Heart right ventricle (tissue), 16 donors: ENCODE data around the gene LAG3. TPM values are rescaled to one million over a fixed set of nuclear protein-coding genes. Genes with fewer than 3 reads are reported as not detected.
A peak's percentile ranks its signal among the peaks of the same experiment; 100 is the strongest.

Experiments
- ATAC-seq, 8 donors: fragments of 200-7000 bp; cut with Tn5 transposase; one replicate each; pipeline ENCODE4 v1.9.1; 2020; ENCODE audit warnings: mild to moderate bottlenecking in 8 of 8, moderate library complexity in 8 of 8, moderate number of reproducible peaks in 1 of 8
- DNase-seq, 2 donors: peaks; one replicate each; pipeline ENCODE4 v3.0.0-alpha.2; 2020
- H3K27ac ChIP-seq, 10 donors: fragments of 200-600 bp; sonication (generic) in 2 of 10; one replicate each; pipeline versions ENCODE4 v1.5.0 to v1.8.0; 2020 to 2022; ENCODE audit warnings: mild to moderate bottlenecking in 3 of 10
- H3K27me3 ChIP-seq, 7 donors: fragments of 200-600 bp; one replicate each; pipeline ENCODE4 v1.8.0; 2021 to 2022; ENCODE audit warnings: mild to moderate bottlenecking in 2 of 7
- H3K36me3 ChIP-seq, 9 donors: fragments of 200-600 bp; sonication (generic) in 1 of 9; one replicate each; pipeline versions ENCODE4 v1.5.0 to v1.8.0; 2020 to 2022; ENCODE audit warnings: mild to moderate bottlenecking in 2 of 9
- H3K4me1 ChIP-seq, 9 donors: fragments of 200-600 bp; sonication (generic) in 1 of 9; one replicate each; pipeline versions ENCODE4 v1.5.0 to v1.8.0; 2020 to 2022; ENCODE audit warnings: mild to moderate bottlenecking in 4 of 9
- H3K4me3 ChIP-seq, 10 donors: fragments of 200-600 bp; sonication (generic) in 2 of 10; one replicate each; pipeline versions ENCODE4 v1.5.0 to v1.8.0; 2020 to 2022; ENCODE audit warnings: mild to moderate bottlenecking in 7 of 10, moderate library complexity in 2 of 10
- H3K9me3 ChIP-seq, 11 donors: fragments of 200-600 bp in 10 of 11; sonication (generic) in 2 of 11; one replicate each; pipeline versions ENCODE4 v1.5.0 to v1.8.0; 2013 to 2022; ENCODE audit warnings: mild to moderate bottlenecking in 2 of 11, control low read depth in 1 of 11, moderate library complexity in 1 of 11
- WGBS, 2 donors: extraction: QIAGEN DNeasy Blood & Tissue Kit; methylation state at CpG; one replicate each; pipeline ENCODE4 v1.1.7; 2013; ENCODE audit warnings: inconsistent platforms in 1 of 2; 5-methylcytosine and 5-hydroxymethylcytosine counted together
- intact Hi-C, 10 donors: fragments of 100-400 bp; cut with DNase I; formaldehyde crosslinking; loops; one replicate each; pipeline versions ENCODE4 v1.11.1 to v1.14.2; 2022
- polyA plus RNA-seq, 2 donors: library from polyadenylated mRNA; stranded (reverse); fragments of 200-250 nt; gene quantifications; one replicate each; pipeline ENCODE4 v1.2.3, GENCODE V29; 2013
- total RNA-seq, 10 donors: library from RNA; stranded (reverse); fragmentation: NEBNext Ultra II Directional in 3 of 10; extraction: Animal tissue kit (Norgen Biotek cat#: 25700) in 3 of 10; gene quantifications; one replicate each; pipeline versions ENCODE4 v1.2.1 to v1.2.4, GENCODE V29; 2021 to 2023
- TF ChIP-seq, protein P1 (sequence below), 9 donors: fragments of 200-600 bp; sonication (generic) in 2 of 9; IDR thresholded peaks; one replicate each; pipeline versions ENCODE4 v1.5.0 to v1.8.0; 2021 to 2022; ENCODE audit warnings: antibody characterized with exemption in 9 of 9, mild to moderate bottlenecking in 5 of 9, moderate library complexity in 1 of 9
- donor health status: Arrhythmogenic right ventricular cardiomyopathy.
- donor health status: ischemic (EF 13 %, LVEDD 7.1; RV severe dilation, severe dysfunction).
- donor health status: healthy with polysubstance abuse.
- donor health status: DM: no; HTN: yes; CAD: no.
- donor health status: DM: no; HTN: no; CAD: no.
- donor health status: ischemic (EF 25% LVEDD 6.9; RV normal size, moderate dysfunction).
- donor health status: ischemic (EF 25% LVEDD 5.7; RV mildly dilated, moderate dysfunction).
- donor health status: healthy.
- donor health status: DM: yes; HTN: yes; CAD: no.
- donor health status: Ischemic cardiomyopathy.
- donor health status: ischemic (EF 35%, LVEDD 5.7; RV mildly dilated, moderate dysfunction).
- donor health status: nonischemic (EF 11% LVEDD 7.7; RV severe dilation, severe dysfunction).
- donor health status: DM: yes; HTN: yes; CAD: no.
- donor health status: PGD.
- donor health status: ischemic (EF 29% LVEDD 5.4; RV normal size, mild dysfunction).
- donor health status: nonischemic (EF 23%, LVEDD 6.1; RV moderate dilation, normal function).

The LAG3 gene
- total and polyA plus RNA-seq, 12 donors, result 0.13 to 2.1 (median 0.26) TPM; not detected in 2

DNA sequence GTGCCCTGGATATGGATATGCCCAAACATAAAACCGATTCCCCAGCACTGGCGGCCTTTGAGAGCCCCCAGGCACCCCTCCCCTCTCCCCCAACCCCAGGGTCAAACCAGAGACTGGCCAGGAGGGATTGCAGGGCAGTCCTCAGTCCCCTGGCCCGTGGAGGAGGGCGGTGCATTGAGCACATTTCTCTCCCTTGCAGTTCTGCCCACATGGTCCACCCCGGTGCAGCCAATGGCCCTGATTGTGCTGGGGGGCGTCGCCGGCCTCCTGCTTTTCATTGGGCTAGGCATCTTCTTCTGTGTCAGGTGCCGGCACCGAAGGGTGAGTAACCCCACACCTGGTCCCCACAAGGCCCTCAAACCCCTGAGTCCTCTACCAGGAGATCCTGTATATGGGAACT, 45.9 kb downstream of the LAG3 start:
- H3K4me3 ChIP-seq, result no peak overlapping the region
- intact Hi-C loops, result no loop called here
- WGBS, 2 donors, result 67 to 86% methylated on average over 10 of the region's 10 CpGs

DNA sequence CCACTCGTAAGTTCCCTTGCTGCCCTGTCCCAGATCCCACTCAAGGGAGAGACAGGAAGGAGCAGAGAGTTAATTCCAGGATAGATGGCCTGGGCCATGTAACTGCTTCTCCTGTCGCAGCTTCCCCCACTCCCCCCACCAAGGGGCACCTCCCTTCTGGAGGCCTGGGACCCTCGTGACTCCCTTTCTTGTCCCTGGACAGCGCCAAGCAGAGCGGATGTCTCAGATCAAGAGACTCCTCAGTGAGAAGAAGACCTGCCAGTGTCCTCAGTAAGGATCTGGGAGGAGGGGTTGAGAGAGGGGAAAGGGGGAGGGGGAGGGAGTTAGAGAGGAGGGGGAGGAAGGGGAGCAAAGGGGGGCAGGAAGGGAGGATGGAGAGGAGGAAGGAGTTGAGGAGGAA, 46.3 kb downstream of the LAG3 start:
- H3K4me1 ChIP-seq, result peaks cover 3 to 40% (median 16%) of the 10 kb centered on the region in 9 donors
- H3K27ac ChIP-seq, result no peak overlapping the region
- TF ChIP-seq, protein P1, sequence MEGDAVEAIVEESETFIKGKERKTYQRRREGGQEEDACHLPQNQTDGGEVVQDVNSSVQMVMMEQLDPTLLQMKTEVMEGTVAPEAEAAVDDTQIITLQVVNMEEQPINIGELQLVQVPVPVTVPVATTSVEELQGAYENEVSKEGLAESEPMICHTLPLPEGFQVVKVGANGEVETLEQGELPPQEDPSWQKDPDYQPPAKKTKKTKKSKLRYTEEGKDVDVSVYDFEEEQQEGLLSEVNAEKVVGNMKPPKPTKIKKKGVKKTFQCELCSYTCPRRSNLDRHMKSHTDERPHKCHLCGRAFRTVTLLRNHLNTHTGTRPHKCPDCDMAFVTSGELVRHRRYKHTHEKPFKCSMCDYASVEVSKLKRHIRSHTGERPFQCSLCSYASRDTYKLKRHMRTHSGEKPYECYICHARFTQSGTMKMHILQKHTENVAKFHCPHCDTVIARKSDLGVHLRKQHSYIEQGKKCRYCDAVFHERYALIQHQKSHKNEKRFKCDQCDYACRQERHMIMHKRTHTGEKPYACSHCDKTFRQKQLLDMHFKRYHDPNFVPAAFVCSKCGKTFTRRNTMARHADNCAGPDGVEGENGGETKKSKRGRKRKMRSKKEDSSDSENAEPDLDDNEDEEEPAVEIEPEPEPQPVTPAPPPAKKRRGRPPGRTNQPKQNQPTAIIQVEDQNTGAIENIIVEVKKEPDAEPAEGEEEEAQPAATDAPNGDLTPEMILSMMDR (IDR thresholded peaks at IDR 0.05), result no peak
- WGBS, 2 donors, result 84% methylated on average over 5 of the region's 5 CpGs
- H3K9me3 ChIP-seq, result no peaks in the 10 kb centered on the region
- H3K4me3 ChIP-seq, result no peak overlapping the region
- ATAC-seq (no peak), DNase-seq (no peak)
- peaks cover 0 to 26% (median 0%) of the 10 kb centered on the region in 9 donors for H3K36me3 ChIP-seq
- intact Hi-C loops, result no loop called here
- peaks cover 0 to 19% (median 4%) of the 10 kb centered on the region in 7 donors for H3K27me3 ChIP-seq

More for the DNA sequence above, 45.9 kb downstream of the LAG3 start:
- TF ChIP-seq, protein P1 (IDR thresholded peaks at IDR 0.05), result no peak
- H3K27me3 ChIP-seq, result peaks cover 0 to 14% (median 4%) of the 10 kb centered on the region in 7 donors
- no peaks in the 10 kb centered on the region for H3K9me3 ChIP-seq
- DNase-seq (no peak), ATAC-seq (no peak)
- no peak overlapping the region for H3K27ac ChIP-seq
- H3K4me1 ChIP-seq, result peaks cover 3 to 37% (median 16%) of the 10 kb centered on the region in 9 donors
- H3K36me3 ChIP-seq, result peaks cover 0 to 26% (median 0%) of the 10 kb centered on the region in 9 donors

DNA sequence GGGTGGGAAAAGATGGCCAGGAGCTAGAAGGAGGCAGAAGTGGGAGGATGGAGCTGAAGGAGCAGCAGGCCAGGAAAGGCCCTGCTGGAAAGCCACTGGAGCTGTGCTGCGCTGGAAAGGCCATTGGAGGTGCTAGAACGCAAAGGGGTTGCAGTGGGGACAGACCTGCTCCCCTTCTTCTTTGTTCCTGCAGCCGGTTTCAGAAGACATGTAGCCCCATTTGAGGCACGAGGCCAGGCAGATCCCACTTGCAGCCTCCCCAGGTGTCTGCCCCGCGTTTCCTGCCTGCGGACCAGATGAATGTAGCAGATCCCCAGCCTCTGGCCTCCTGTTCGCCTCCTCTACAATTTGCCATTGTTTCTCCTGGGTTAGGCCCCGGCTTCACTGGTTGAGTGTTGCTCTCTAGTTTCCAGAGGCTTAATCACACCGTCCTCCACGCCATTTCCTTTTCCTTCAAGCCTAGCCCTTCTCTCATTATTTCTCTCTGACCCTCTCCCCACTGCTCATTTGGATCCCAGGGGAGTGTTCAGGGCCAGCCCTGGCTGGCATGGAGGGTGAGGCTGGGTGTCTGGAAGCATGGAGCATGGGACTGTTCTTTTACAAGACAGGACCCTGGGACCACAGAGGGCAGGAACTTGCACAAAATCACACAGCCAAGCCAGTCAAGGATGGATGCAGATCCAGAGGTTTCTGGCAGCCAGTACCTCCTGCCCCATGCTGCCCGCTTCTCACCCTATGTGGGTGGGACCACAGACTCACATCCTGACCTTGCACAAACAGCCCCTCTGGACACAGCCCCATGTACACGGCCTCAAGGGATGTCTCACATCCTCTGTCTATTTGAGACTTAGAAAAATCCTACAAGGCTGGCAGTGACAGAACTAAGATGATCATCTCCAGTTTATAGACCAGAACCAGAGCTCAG, 47.0 kb downstream of the LAG3 start:
- ATAC-seq, result no peak
- 78 to 86% methylated on average over 13 of the region's 13 CpGs for WGBS, 2 donors
- intact Hi-C loops, result loop anchor here in 6 of 10 donors (5.0 to 10.0 kb wide), 6 partner anchors 32 to 205 kb away; partner anchors contain the start of genes CD4 (in 2 of the 6) and MLF2 (in 2 of the 6)
- H3K36me3 ChIP-seq, result peaks cover 0 to 23% (median 0%) of the 10 kb centered on the region in 9 donors
- TF ChIP-seq, protein P1 (IDR thresholded peaks at IDR 0.05), result no peak
- no peaks in the 10 kb centered on the region for H3K9me3 ChIP-seq
- peak overlapping the region in 2 of 10 donors; percentile 14 to 15 for H3K27ac ChIP-seq
- no peak for DNase-seq
- H3K4me1 ChIP-seq, result peaks cover 3 to 40% (median 16%) of the 10 kb centered on the region in 9 donors
- peaks cover 0 to 20% (median 4%) of the 10 kb centered on the region in 7 donors for H3K27me3 ChIP-seq
- H3K4me3 ChIP-seq, result no peak overlapping the region

DNA sequence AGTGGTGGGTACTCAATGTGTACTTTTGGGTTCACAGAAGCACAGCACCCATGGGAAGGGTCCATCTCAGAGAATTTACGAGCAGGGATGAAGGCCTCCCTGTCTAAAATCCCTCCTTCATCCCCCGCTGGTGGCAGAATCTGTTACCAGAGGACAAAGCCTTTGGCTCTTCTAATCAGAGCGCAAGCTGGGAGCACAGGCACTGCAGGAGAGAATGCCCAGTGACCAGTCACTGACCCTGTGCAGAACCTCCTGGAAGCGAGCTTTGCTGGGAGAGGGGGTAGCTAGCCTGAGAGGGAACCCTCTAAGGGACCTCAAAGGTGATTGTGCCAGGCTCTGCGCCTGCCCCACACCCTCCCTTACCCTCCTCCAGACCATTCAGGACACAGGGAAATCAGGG, 47.8 kb downstream of the LAG3 start:
- H3K9me3 ChIP-seq, result no peaks in the 10 kb centered on the region
- H3K27me3 ChIP-seq, result peaks cover 0 to 20% (median 0%) of the 10 kb centered on the region in 7 donors
- peaks cover 0 to 23% (median 0%) of the 10 kb centered on the region in 9 donors for H3K36me3 ChIP-seq
- H3K4me3 ChIP-seq, result no peak overlapping the region
- WGBS, 2 donors, result 87% methylated on average over 5 of the region's 5 CpGs
- ATAC-seq (no peak), DNase-seq (no peak)
- intact Hi-C loops, result loop anchor here in 6 of 10 donors (5.0 to 10.0 kb wide), 6 partner anchors 33 to 205 kb away; partner anchors contain the start of genes CD4 (in 2 of the 6) and MLF2 (in 2 of the 6)
- H3K4me1 ChIP-seq, result peaks cover 3 to 43% (median 18%) of the 10 kb centered on the region in 9 donors
- peak overlapping the region in 2 of 10 donors; percentile 14 to 15 for H3K27ac ChIP-seq
- TF ChIP-seq, protein P1 (IDR thresholded peaks at IDR 0.05), result no peak
